HepG2 (cell line): ENCODE results near the gene HRCT1. TPM values are rescaled to one million over a fixed set of nuclear protein-coding genes. Genes with fewer than 3 reads are reported as not detected.

Source experiments
- ATAC-seq: fragments of 200-7000 bp; cut with Tn5 transposase; 3 replicates; pipeline ENCODE4 v1.9.1; 2020; ENCODE audit warnings: mild to moderate bottlenecking, moderate library complexity
- BruUV-seq: library from RNA; stranded (reverse); fragments of 400-500 nt; replicated peaks from 2 replicates; lab custom pipeline; 2021; lab: Mats Ljungman, UMichigan
- CTCF ChIA-PET: fragments of 300-600 bp; formaldehyde crosslinking; extraction: SDS; loops from one replicate; lab custom pipeline; 2021; ENCODE audit warnings: low total read pairs, inconsistent platforms, low intra/inter-chr PET ratio; lab: Yijun Ruan, JAX
- POLR2A ChIA-PET: fragments of 350-600 bp; sonication (Branson Sonifier 250); formaldehyde crosslinking; loops from one replicate; lab custom pipeline; 2020; ENCODE audit warnings: antibody characterized with exemption, inconsistent platforms; lab: Yijun Ruan, JAX
- DNase-seq: peaks from one replicate; pipeline ENCODE4 v3.0.0-alpha.2; 2015; ENCODE audit warnings: low spot score
- FAIRE-seq: peaks from 3 replicates; lab custom pipeline; 2011; peaks lifted over from hg19 to GRCh38; lab: Jason Lieb, UNC
- H2AFZ ChIP-seq: one replicate; pipeline ENCODE4 v1.6.1; 2011; ENCODE audit warnings: low read length, inconsistent platforms
- H3K27ac ChIP-seq: fragments of 300-600 bp; 3 replicates; pipeline ENCODE4 v1.8.0; 2011; ENCODE audit warnings: mixed run types, mild to moderate bottlenecking, mixed read lengths, low read length, inconsistent platforms; ENCODE audit not compliant: insufficient read depth; ENCODE audit errors: extremely low read length
- H3K27me3 ChIP-seq, 2 experiments: fragments of 200-600 bp in 1 of 2; 2 replicates in 1 of 2; 3 replicates in 1 of 2; pipeline versions ENCODE4 v1.6.0 to v1.8.0; 2011; ENCODE audit warnings: low read length in 2 of 2, mild to moderate bottlenecking in 2 of 2, moderate library complexity in 2 of 2, inconsistent platforms in 1 of 2; ENCODE audit not compliant: insufficient read depth in 2 of 2, control insufficient read depth in 1 of 2
- H3K36me3 ChIP-seq, 2 experiments: fragments of 200-600 bp in 1 of 2; replicated peaks in 1 of 2; 2 replicates in 1 of 2; 3 replicates in 1 of 2; pipeline versions ENCODE4 v1.5.1 to v1.8.0; 2011; ENCODE audit warnings: low read length in 2 of 2, inconsistent platforms in 1 of 2; ENCODE audit not compliant: insufficient read depth in 2 of 2, control insufficient read depth in 1 of 2
- H3K4me1 ChIP-seq: 2 replicates; pipeline ENCODE4 v1.5.1; 2012; ENCODE audit warnings: low read length, inconsistent platforms; ENCODE audit not compliant: insufficient read depth
- H3K4me2 ChIP-seq: 2 replicates; pipeline ENCODE4 v1.6.0; 2011; ENCODE audit warnings: low read depth, low read length, inconsistent platforms
- H3K4me3 ChIP-seq, 3 experiments: fragments of 200-600 bp in 1 of 3; sonication (generic), shearing (Covaris generic) in 1 of 3; replicated peaks in 1 of 3; 2 replicates each; pipeline ENCODE4 v1.5.1; 2011 to 2016; ENCODE audit warnings: low read length in 3 of 3, inconsistent platforms in 2 of 3, low read depth in 2 of 3, mild to moderate bottlenecking in 2 of 3, control low read depth in 1 of 3, mixed read lengths in 1 of 3; ENCODE audit not compliant: insufficient read depth in 1 of 3
- H3K79me2 ChIP-seq: one replicate; pipeline ENCODE4 v1.6.1; 2011; ENCODE audit warnings: low read length, inconsistent platforms; ENCODE audit not compliant: insufficient read depth
- H3K9ac ChIP-seq: 2 replicates; pipeline ENCODE4 v1.6.0; 2011; ENCODE audit warnings: mild to moderate bottlenecking, low read depth, low read length, inconsistent platforms; ENCODE audit not compliant: insufficient read depth
- H3K9me3 ChIP-seq: 2 replicates; pipeline ENCODE4 v1.5.1; 2012; ENCODE audit warnings: mild to moderate bottlenecking, low read length
- H4K20me1 ChIP-seq: 2 replicates; pipeline ENCODE4 v1.6.0; 2011; ENCODE audit warnings: inconsistent platforms, mild to moderate bottlenecking, low read length, moderate library complexity; ENCODE audit not compliant: insufficient read depth
- DBP ChIP-seq: sonication (generic); formaldehyde crosslinking; IDR thresholded peaks from 2 replicates; pipeline ENCODE4 v1.4.0; 2020; ENCODE audit warnings: missing genetic modification reagents; ENCODE audit errors: not compliant biosample characterization
- ETS1 ChIP-seq: sonication (generic); formaldehyde crosslinking; IDR thresholded peaks from 2 replicates; pipeline ENCODE4 v1.4.0; 2020; ENCODE audit warnings: missing genetic modification reagents
- GPN1 ChIP-seq: sonication (generic); formaldehyde crosslinking; IDR thresholded peaks from 2 replicates; pipeline ENCODE4 v1.5.1; 2020; ENCODE audit warnings: missing genetic modification reagents, borderline replicate concordance
- IKZF1 ChIP-seq: fragments of 450-650 bp; IDR thresholded peaks from 2 replicates; pipeline ENCODE4 v1.7.1; 2016
- IRF9 ChIP-seq: sonication (generic); formaldehyde crosslinking; IDR thresholded peaks from 2 replicates; pipeline ENCODE4 v1.8.0; 2022; ENCODE audit warnings: missing genetic modification reagents, mild to moderate bottlenecking, borderline replicate concordance
- NFE2L1 ChIP-seq: sonication (generic); formaldehyde crosslinking; IDR thresholded peaks from 2 replicates; pipeline ENCODE4 v1.4.0; 2020; ENCODE audit warnings: missing genetic modification reagents, mild to moderate bottlenecking, borderline replicate concordance
- PHF8 ChIP-seq: sonication (generic); formaldehyde crosslinking; IDR thresholded peaks from 2 replicates; pipeline ENCODE4 v1.5.0; 2020; ENCODE audit warnings: missing genetic modification reagents
- RFX1 ChIP-seq: fragments of 450-650 bp; IDR thresholded peaks from 2 replicates; pipeline ENCODE4 v1.6.1; 2017
- SAFB2 ChIP-seq: sonication (generic); formaldehyde crosslinking; IDR thresholded peaks from 2 replicates; pipeline ENCODE4 v1.5.1; 2020; ENCODE audit warnings: missing genetic modification reagents, low read depth, mild to moderate bottlenecking, borderline replicate concordance
- SMAD9 ChIP-seq: sonication (generic); formaldehyde crosslinking; IDR thresholded peaks from 2 replicates; pipeline ENCODE4 v1.5.1; 2020; ENCODE audit warnings: mild to moderate bottlenecking, missing genetic modification reagents
- SRY ChIP-seq: sonication (generic); formaldehyde crosslinking; IDR thresholded peaks from 2 replicates; pipeline ENCODE4 v1.8.0; 2022; ENCODE audit warnings: mild to moderate bottlenecking, missing genetic modification reagents
- ZKSCAN8 ChIP-seq: IDR thresholded peaks from 2 replicates; pipeline ENCODE4 v1.6.1; 2016; ENCODE audit warnings: borderline replicate concordance, missing genetic modification reagents, missing compliant biosample characterization
- ZNF124 ChIP-seq: sonication (generic); formaldehyde crosslinking; IDR thresholded peaks from 2 replicates; pipeline ENCODE4 v1.4.0; 2020; ENCODE audit warnings: missing genetic modification reagents
- ZNF225 ChIP-seq: sonication (generic); formaldehyde crosslinking; IDR thresholded peaks from 2 replicates; pipeline ENCODE4 v1.4.0; 2020; ENCODE audit warnings: mild to moderate bottlenecking, missing genetic modification reagents
- ZNF552 ChIP-seq: sonication (generic); formaldehyde crosslinking; IDR thresholded peaks from 2 replicates; pipeline ENCODE4 v1.9.0; 2022; ENCODE audit warnings: missing genetic modification reagents, mild to moderate bottlenecking, borderline replicate concordance
- ZNF703 ChIP-seq: sonication (generic); formaldehyde crosslinking; IDR thresholded peaks from 2 replicates; pipeline ENCODE4 v1.5.1; 2020; ENCODE audit warnings: missing genetic modification reagents, mild to moderate bottlenecking, moderate library complexity, borderline replicate concordance
- ZNF768 ChIP-seq: sonication (generic); formaldehyde crosslinking; IDR thresholded peaks from 2 replicates; pipeline ENCODE4 v1.4.0; 2020; ENCODE audit warnings: missing genetic modification reagents
- ZSCAN20 ChIP-seq: sonication (generic); formaldehyde crosslinking; IDR thresholded peaks from 2 replicates; pipeline ENCODE4 v1.4.0; 2020; ENCODE audit warnings: missing genetic modification reagents, mild to moderate bottlenecking, borderline replicate concordance
- ZZZ3 ChIP-seq: sonication (generic); formaldehyde crosslinking; IDR thresholded peaks from 2 replicates; pipeline ENCODE4 v1.4.0; 2020; ENCODE audit warnings: missing genetic modification reagents, mild to moderate bottlenecking, borderline replicate concordance
- WGBS: methylation state at CpG from one replicate; pipeline ENCODE4 v1.1.6; 2017; ENCODE audit warnings: low lambda C conversion rate; 5-methylcytosine and 5-hydroxymethylcytosine counted together
- in situ Hi-C: cut with HindIII; loops from 2 replicates; pipeline ENCODE4 v1.10.0; 2017; ENCODE audit warnings: low pct_unique_long_range_greater_than_20kb; ENCODE audit not compliant: extremely low pct_ligation_motif_present
- intact Hi-C: fragments of 100-400 bp; cut with micrococcal nuclease; formaldehyde crosslinking; loops from one replicate; pipeline ENCODE4 v1.10.0; 2022; ENCODE audit not compliant: unreplicated experiment
- polyA plus RNA-seq, 8 experiments: library from polyadenylated mRNA; depleted of rRNA in 3 of 8; stranded (reverse) in 7 of 8; unstranded in 1 of 8; fragments of >200 nt; fragmentation: Illumina TruSeq in 4 of 8; extraction: Trizol in 4 of 8; gene quantifications; 2 replicates each; pipeline versions ENCODE4 v1.2.1 to v1.2.3, GENCODE V29; 2011 to 2016; ENCODE audit warnings: low read depth in 4 of 8, missing spikeins in 1 of 8, mixed read lengths in 1 of 8; ENCODE audit not compliant: insufficient read depth in 1 of 8
- total RNA-seq, 5 experiments: library from RNA; depleted of rRNA; stranded (reverse); fragments of >200 nt; fragmentation: Illumina TruSeq; extraction: Trizol; gene quantifications; 2 replicates each; pipeline ENCODE4 v1.2.3, GENCODE V29; 2016; ENCODE audit warnings: low read depth in 1 of 5

Gene HRCT1
- total and polyA plus RNA-seq, 2 of the 13 experiments (the other 11 are each of a cell fraction or from before 2014, with no cell fraction given), result 0.13 TPM; not detected in 1

GRCh38 chr9:35948901-35949318 lies 42.9 kb downstream of the HRCT1 start:
- Histone ChIP-seq H3K79me2 (no peaks in the 10 kb centered on the region), H3K4me2 (no peak overlapping the region), H3K4me3 (no peak overlapping the region), H3K4me1 (no peaks in the 10 kb centered on the region), H3K27me3 (peaks cover 0 to 10% of the 10 kb centered on the region in 2 experiments; a peak in 2 of 5 replicates), H3K9me3 (peaks cover 5% of the 10 kb centered on the region; the same call in 1 of the 2 replicates), H3K9ac (no peak overlapping the region), H2AFZ (no peak overlapping the region), H3K27ac (no peak overlapping the region), H3K36me3 (no peaks in the 10 kb centered on the region), H4K20me1 (no peaks in the 10 kb centered on the region)
- ChIA-PET POLR2A (no interaction called here), CTCF (no interaction called here)
- peak; percentile 6 for DNase-seq
- no peak for TF ChIP-seq ZNF703 (CRISPR knock-in tag)
- no peak for TF ChIP-seq PHF8 (CRISPR knock-in tag)
- TF ChIP-seq ZKSCAN8 (CRISPR knock-in tag), result no peak
- no peak for TF ChIP-seq ZNF768 (CRISPR knock-in tag)
- no peak for TF ChIP-seq IRF9
- TF ChIP-seq ZSCAN20 (CRISPR knock-in tag), result no peak
- TF ChIP-seq ETS1 (CRISPR knock-in tag), result no peak
- TF ChIP-seq GPN1 (CRISPR knock-in tag), result no peak
- TF ChIP-seq SAFB2, result no peak
- TF ChIP-seq RFX1, result no peak
- no peak for TF ChIP-seq ZNF124
- TF ChIP-seq ZNF552 (CRISPR knock-in tag), result no peak
- TF ChIP-seq NFE2L1 (CRISPR knock-in tag), result no peak
- TF ChIP-seq SRY (CRISPR knock-in tag), result no peak
- no peak for TF ChIP-seq SMAD9
- no peak for TF ChIP-seq DBP (CRISPR knock-in tag)
- no peak for TF ChIP-seq IKZF1
- TF ChIP-seq ZZZ3 (CRISPR knock-in tag), result no peak
- TF ChIP-seq ZNF225 (CRISPR knock-in tag), result no peak
- in situ Hi-C loops (no loop called here), intact Hi-C loops (no loop called here)
- WGBS, result 2% methylated on average over 2 of the region's 2 CpGs
- BruUV-seq, result no TSS peak
- ATAC-seq, result peak; percentile 47
- FAIRE-seq, result no peak
